ENCODE results near the gene IFNE. TPM values are rescaled to one million over a fixed set of nuclear protein-coding genes. Genes with fewer than 3 reads are reported as not detected.

IFNE gene
- total RNA-seq, 1 experiment from 2014 or later = 3.5 TPM

DNA sequence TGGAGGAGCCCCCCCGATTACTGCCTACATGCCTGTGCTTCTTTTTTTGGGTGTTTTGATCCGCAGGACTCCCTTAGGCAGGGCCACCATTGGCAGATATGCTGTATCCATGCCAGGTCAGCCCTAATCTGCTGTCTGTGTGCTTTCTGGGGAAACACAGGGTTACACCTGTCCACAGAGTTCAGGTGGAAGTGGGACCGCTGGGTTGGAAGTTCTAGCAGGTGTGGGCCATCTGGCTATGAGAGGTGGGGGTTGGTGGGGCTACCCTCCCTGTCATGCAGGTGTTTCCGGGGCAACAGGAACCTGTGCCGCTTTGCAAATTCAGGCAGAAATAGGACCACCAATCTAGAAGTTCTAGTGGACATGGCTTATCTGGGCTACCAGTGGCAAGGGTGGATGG, 17.0 kb downstream of the IFNE start:
- Histone ChIP-seq H3K27ac (no peak overlapping the region), H3K4me3 (no peak overlapping the region), H3K9me3 (ENCODE audit: insufficient read depth, low read depth) (no peaks in the 10 kb centered on the region), H3K79me2 (ENCODE audit: low read depth) (no peaks in the 10 kb centered on the region), H2AFZ (no peak overlapping the region), H3F3A (ENCODE audit: insufficient read depth, low read depth) (no peaks in the 10 kb centered on the region), H3K36me3 (ENCODE audit: low read depth) (no peaks in the 10 kb centered on the region), H3K9me2 (ENCODE audit: insufficient read depth) (no peaks in the 10 kb centered on the region), H3K4me2 (no peak overlapping the region), H4K20me1 (ENCODE audit: insufficient read depth) (no peaks in the 10 kb centered on the region), H3K27me3 (ENCODE audit: insufficient read depth, low read depth) (no peaks in the 10 kb centered on the region), H3K4me1 (replicated peaks; ENCODE audit: insufficient read depth) (no peaks in the 10 kb centered on the region)
- intact Hi-C loops (cut with micrococcal nuclease; ENCODE audit: unreplicated experiment) = no loop called here
- BruUV-seq (replicated peaks) = no TSS peak
- TF ChIP-seq EZH2 (IDR thresholded peaks at IDR 0.05; ENCODE audit: low read depth) = no peak
- TF ChIP-seq, protein P1, sequence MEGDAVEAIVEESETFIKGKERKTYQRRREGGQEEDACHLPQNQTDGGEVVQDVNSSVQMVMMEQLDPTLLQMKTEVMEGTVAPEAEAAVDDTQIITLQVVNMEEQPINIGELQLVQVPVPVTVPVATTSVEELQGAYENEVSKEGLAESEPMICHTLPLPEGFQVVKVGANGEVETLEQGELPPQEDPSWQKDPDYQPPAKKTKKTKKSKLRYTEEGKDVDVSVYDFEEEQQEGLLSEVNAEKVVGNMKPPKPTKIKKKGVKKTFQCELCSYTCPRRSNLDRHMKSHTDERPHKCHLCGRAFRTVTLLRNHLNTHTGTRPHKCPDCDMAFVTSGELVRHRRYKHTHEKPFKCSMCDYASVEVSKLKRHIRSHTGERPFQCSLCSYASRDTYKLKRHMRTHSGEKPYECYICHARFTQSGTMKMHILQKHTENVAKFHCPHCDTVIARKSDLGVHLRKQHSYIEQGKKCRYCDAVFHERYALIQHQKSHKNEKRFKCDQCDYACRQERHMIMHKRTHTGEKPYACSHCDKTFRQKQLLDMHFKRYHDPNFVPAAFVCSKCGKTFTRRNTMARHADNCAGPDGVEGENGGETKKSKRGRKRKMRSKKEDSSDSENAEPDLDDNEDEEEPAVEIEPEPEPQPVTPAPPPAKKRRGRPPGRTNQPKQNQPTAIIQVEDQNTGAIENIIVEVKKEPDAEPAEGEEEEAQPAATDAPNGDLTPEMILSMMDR (conservative IDR thresholded peaks at IDR 0.05) = no peak
- POLR2A ChIA-PET (ENCODE audit: unreplicated experiment) = no interaction called here
- CTCF ChIA-PET = no interaction called here
- no peak for DNase-seq

DNA sequence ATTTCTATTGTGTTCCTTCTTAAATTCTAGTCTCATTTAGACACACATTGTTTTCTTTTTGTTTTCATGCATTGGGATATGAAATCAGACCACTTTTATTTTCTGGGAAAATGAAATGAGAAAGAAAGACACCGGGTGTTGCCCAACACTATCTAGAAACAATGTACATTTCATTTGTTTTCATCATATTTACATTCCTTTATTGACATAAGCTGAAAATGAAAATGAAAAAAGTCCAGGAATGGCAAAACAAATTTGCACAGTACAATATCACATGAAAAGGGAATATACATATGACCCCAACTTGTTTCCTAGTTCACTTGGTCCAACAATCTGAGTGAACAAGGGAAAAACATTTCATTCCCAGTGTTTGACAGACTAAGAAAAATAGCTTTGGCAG, 20.7 kb downstream of the IFNE start:
- no peaks in the 10 kb centered on the region for H3K79me2 ChIP-seq (ENCODE audit: low read depth)
- DNase-seq = no peak
- ChIA-PET POLR2A (ENCODE audit: unreplicated experiment) (no interaction called here), CTCF (interaction anchor here (0.5 kb wide), 1 partner anchor 143 kb away, joined by 12 read pairs; no protein-coding TSS in a partner anchor)
- no peaks in the 10 kb centered on the region for H3K4me1 ChIP-seq (replicated peaks; ENCODE audit: insufficient read depth)
- H3K4me3 ChIP-seq = no peak overlapping the region
- H3K9me3 ChIP-seq (ENCODE audit: insufficient read depth, low read depth) = no peaks in the 10 kb centered on the region
- TF ChIP-seq EZH2 (IDR thresholded peaks at IDR 0.05; ENCODE audit: low read depth) = no peak
- TF ChIP-seq, protein P1 (conservative IDR thresholded peaks at IDR 0.05) = no peak
- no peaks in the 10 kb centered on the region for H3K27me3 ChIP-seq (ENCODE audit: insufficient read depth, low read depth)
- no peaks in the 10 kb centered on the region for H3K36me3 ChIP-seq (ENCODE audit: low read depth)
- no TSS peak for BruUV-seq (replicated peaks)
- no peaks in the 10 kb centered on the region for H3F3A ChIP-seq (ENCODE audit: insufficient read depth, low read depth)
- no peaks in the 10 kb centered on the region for H4K20me1 ChIP-seq (ENCODE audit: insufficient read depth)
- H3K4me2 ChIP-seq = no peak overlapping the region
- H3K27ac ChIP-seq = no peak overlapping the region
- no peak overlapping the region for H2AFZ ChIP-seq
- intact Hi-C loops (cut with micrococcal nuclease; ENCODE audit: unreplicated experiment) = loop anchor here (5.0 kb wide), 1 partner anchor 134 kb away; no protein-coding TSS in a partner anchor
- H3K9me2 ChIP-seq (ENCODE audit: insufficient read depth) = no peaks in the 10 kb centered on the region

DNA sequence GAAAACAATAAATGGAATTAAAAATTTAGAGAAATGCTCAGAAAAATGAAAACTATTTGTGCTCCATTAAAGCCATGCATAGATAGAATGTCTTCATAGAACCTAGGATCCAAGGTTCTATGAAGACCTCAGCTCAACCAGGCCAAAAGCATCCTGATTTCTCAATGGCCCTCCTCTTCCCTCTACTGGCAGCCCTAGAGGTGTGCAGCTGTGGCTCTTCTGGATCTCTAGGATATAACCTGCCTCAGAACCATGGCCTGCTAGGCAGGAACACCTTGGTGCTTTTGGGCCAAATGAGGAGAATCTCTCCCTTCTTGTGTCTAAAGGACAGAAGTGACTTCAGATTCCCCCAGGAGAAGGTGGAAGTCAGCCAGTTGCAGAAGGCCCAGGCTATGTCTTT, 26.8 kb downstream of the IFNE start:
- H3K4me2 ChIP-seq = no peak overlapping the region
- H3K36me3 ChIP-seq (ENCODE audit: low read depth) = no peaks in the 10 kb centered on the region
- ChIA-PET CTCF (no interaction called here), POLR2A (ENCODE audit: unreplicated experiment) (interaction anchor here (0.6 kb wide), 1 partner anchor 1865 kb away, joined by 7 read pairs; no protein-coding TSS in a partner anchor)
- no peaks in the 10 kb centered on the region for H4K20me1 ChIP-seq (ENCODE audit: insufficient read depth)
- no TSS peak for BruUV-seq (replicated peaks)
- peaks cover 14% of the 10 kb centered on the region for H3K4me1 ChIP-seq (replicated peaks; ENCODE audit: insufficient read depth)
- no peak overlapping the region for H3K27ac ChIP-seq
- no peak for DNase-seq
- no peak for TF ChIP-seq EZH2 (IDR thresholded peaks at IDR 0.05; ENCODE audit: low read depth)
- TF ChIP-seq, protein P1 (conservative IDR thresholded peaks at IDR 0.05) = peak; percentile 65
- H3K9me2 ChIP-seq (ENCODE audit: insufficient read depth) = no peaks in the 10 kb centered on the region
- H3K4me3 ChIP-seq = no peak overlapping the region
- no peaks in the 10 kb centered on the region for H3K9me3 ChIP-seq (ENCODE audit: insufficient read depth, low read depth)
- H3F3A ChIP-seq (ENCODE audit: insufficient read depth, low read depth) = no peaks in the 10 kb centered on the region
- intact Hi-C loops (cut with micrococcal nuclease; ENCODE audit: unreplicated experiment) = no loop called here
- no peaks in the 10 kb centered on the region for H3K79me2 ChIP-seq (ENCODE audit: low read depth)
- H2AFZ ChIP-seq = no peak overlapping the region
- H3K27me3 ChIP-seq (ENCODE audit: insufficient read depth, low read depth) = no peaks in the 10 kb centered on the region

All from PC-9 (cell line).